Common myeloid progenitor, CD34-positive (primary cell): Measurements from ENCODE around the gene ZFR2.
"Not testable (repeated sequence)": the region's sequence is repeated elsewhere in the genome, so short reads cannot be mapped to it uniquely, and the experiment has no call there.

ENCODE experiments used
- CTCF ChIA-PET: fragments of 350-600 bp; sonication (Branson Sonifier 250); formaldehyde crosslinking; loops from one replicate; lab custom pipeline; 2021; ENCODE audit warnings: antibody characterized with exemption; lab: Charles Lee
- POLR2A ChIA-PET: fragments of 350-600 bp; sonication (Branson Sonifier 250); formaldehyde crosslinking; loops from one replicate; lab custom pipeline; 2021; ENCODE audit warnings: antibody characterized with exemption; lab: Charles Lee
- DNase-seq, 3 donors: peaks; one replicate each; pipeline versions ENCODE4 v3.0.0 to v3.0.0-alpha.2; 2013
- H3K27ac ChIP-seq, 2 experiments: 1 replicate in 1 of 2; 2 replicates in 1 of 2; pipeline ENCODE4 v1.7.0; 2013; ENCODE audit warnings: inconsistent platforms in 2 of 2, low read length in 2 of 2, mild to moderate bottlenecking in 2 of 2, low read depth in 1 of 2, moderate library complexity in 1 of 2; ENCODE audit not compliant: severe bottlenecking in 2 of 2, insufficient read depth in 1 of 2, poor library complexity in 1 of 2
- H3K27me3 ChIP-seq, 5 experiments: replicated peaks in 2 of 5; 1 replicate in 3 of 5; 2 replicates in 2 of 5; pipeline versions ENCODE4 v1.6.1 to v1.7.0; 2013; ENCODE audit warnings: low read length in 4 of 5, mild to moderate bottlenecking in 2 of 5, moderate library complexity in 2 of 5, inconsistent platforms in 1 of 5; ENCODE audit not compliant: insufficient read depth in 5 of 5, control insufficient read depth in 4 of 5
- H3K36me3 ChIP-seq, 4 experiments: 1 replicate in 2 of 4; 2 replicates in 2 of 4; pipeline versions ENCODE4 v1.6.1 to v1.7.0; 2013; ENCODE audit warnings: low read length in 3 of 4, control low read depth in 1 of 4, mild to moderate bottlenecking in 1 of 4; ENCODE audit not compliant: control insufficient read depth in 4 of 4, insufficient read depth in 4 of 4
- H3K4me1 ChIP-seq, 4 experiments: 1 replicate in 3 of 4; 2 replicates in 1 of 4; pipeline versions ENCODE4 v1.6.1 to v1.7.1; 2013; ENCODE audit warnings: low read length in 3 of 4, mild to moderate bottlenecking in 3 of 4, control low read depth in 1 of 4, inconsistent platforms in 1 of 4, moderate library complexity in 1 of 4; ENCODE audit not compliant: control insufficient read depth in 4 of 4, insufficient read depth in 4 of 4; ENCODE audit errors: control extremely low read depth in 1 of 4
- H3K4me3 ChIP-seq, 7 experiments: 1 replicate in 4 of 7; 2 replicates in 3 of 7; pipeline versions ENCODE4 v1.5.1 to v1.7.0; 2013; ENCODE audit warnings: mild to moderate bottlenecking in 7 of 7, low read length in 6 of 7, moderate library complexity in 6 of 7, inconsistent platforms in 2 of 7, low read depth in 2 of 7, control low read depth in 1 of 7; ENCODE audit not compliant: insufficient read depth in 4 of 7, control insufficient read depth in 1 of 7; ENCODE audit errors: extremely low read depth in 1 of 7
- H3K9me3 ChIP-seq, 5 experiments: 1 replicate in 4 of 5; 2 replicates in 1 of 5; pipeline versions ENCODE4 v1.6.1 to v1.7.1; 2013; ENCODE audit warnings: low read length in 4 of 5, mild to moderate bottlenecking in 2 of 5, inconsistent platforms in 1 of 5, low read depth in 1 of 5, moderate library complexity in 1 of 5; ENCODE audit not compliant: control insufficient read depth in 4 of 5, insufficient read depth in 2 of 5; ENCODE audit errors: control extremely low read depth in 1 of 5
- WGBS: methylation state at CpG from one replicate; pipeline ENCODE4 v1.1.5; 2013; ENCODE audit not compliant: insufficient coverage; 5-methylcytosine and 5-hydroxymethylcytosine counted together

Gene ZFR2

GRCh38 chr19:3874695-3875094 lies 5.9 kb upstream of the ZFR2 start:
- H3K9me3 ChIP-seq, H3K4me3 ChIP-seq, CTCF ChIA-PET, H3K36me3 ChIP-seq, H3K4me1 ChIP-seq, DNase-seq, H3K27ac ChIP-seq, POLR2A ChIA-PET: not testable (repeated sequence)
- WGBS, result 83% methylated on average over 8 of the region's 13 CpGs
- H3K27me3 ChIP-seq, result peaks cover 2 to 42% (median 6%) of the 10 kb centered on the region in 5 experiments

GRCh38 chr19:3873151-3873550 lies 4.3 kb upstream of the ZFR2 start:
- WGBS, result 82% methylated on average over 3 of the region's 4 CpGs
- no peak for DNase-seq
- ChIA-PET POLR2A (no interaction called here), CTCF (no interaction called here)
- Histone ChIP-seq H3K36me3 (no peaks in the 10 kb centered on the region), H3K27ac (no peak overlapping the region), H3K4me1 (peaks cover 0 to 3% (median 0%) of the 10 kb centered on the region in 4 experiments), H3K4me3 (no peak overlapping the region), H3K27me3 (peaks cover 2 to 48% (median 8%) of the 10 kb centered on the region in 5 experiments), H3K9me3 (peaks cover 0 to 13% (median 8%) of the 10 kb centered on the region in 5 experiments)

GRCh38 chr19:3867971-3868769 lies 668 bp downstream of the ZFR2 start:
- no peaks in the 10 kb centered on the region for H3K36me3 ChIP-seq
- ChIA-PET POLR2A (no interaction called here), CTCF (no interaction called here)
- H3K4me3 ChIP-seq, result no peak overlapping the region
- H3K4me1 ChIP-seq, result peaks cover 0 to 3% (median 0%) of the 10 kb centered on the region in 4 experiments
- no peak for DNase-seq
- H3K27ac ChIP-seq, result no peak overlapping the region
- peaks cover 7 to 68% (median 14%) of the 10 kb centered on the region in 5 experiments for H3K27me3 ChIP-seq
- peaks cover 0 to 13% (median 8%) of the 10 kb centered on the region in 5 experiments for H3K9me3 ChIP-seq
- whole genome bisulfite sequencing, result 9% methylated on average over 19 of the region's 30 CpGs

- H3K4me1 ChIP-seq, result peaks cover 0 to 3% (median 0%) of the 10 kb centered on the region in 4 experiments
- ChIA-PET POLR2A (interaction anchor here (0.6 kb wide), 1 partner anchor 356 kb away, joined by 3 read pairs; no protein-coding TSS in a partner anchor), CTCF (no interaction called here)
- H3K9me3 ChIP-seq, result peaks cover 0 to 13% (median 8%) of the 10 kb centered on the region in 5 experiments
- H3K27ac ChIP-seq, result no peak overlapping the region
- WGBS, result 68% methylated on average over 14 of the region's 14 CpGs
- no peaks in the 10 kb centered on the region for H3K36me3 ChIP-seq
- no peak for DNase-seq
- H3K4me3 ChIP-seq, result no peak overlapping the region
- H3K27me3 ChIP-seq, result peaks cover 6 to 65% (median 14%) of the 10 kb centered on the region in 5 experiments
These were observed 1.8 kb downstream of the ZFR2 start for GRCh38 chr19:3866910-3867638.

GRCh38 chr19:3863648-3864047 lies 5.2 kb downstream of the ZFR2 start:
- Histone ChIP-seq H3K27ac (no peak overlapping the region), H3K27me3 (peaks cover 2 to 34% (median 8%) of the 10 kb centered on the region in 5 experiments), H3K9me3 (no peaks in the 10 kb centered on the region), H3K4me1 (no peaks in the 10 kb centered on the region), H3K36me3 (no peaks in the 10 kb centered on the region), H3K4me3 (no peak overlapping the region)
- no peak for DNase-seq
- CTCF ChIA-PET, result no interaction called here
- POLR2A ChIA-PET, result no interaction called here
- WGBS, result 84% methylated on average over 10 of the region's 12 CpGs

GRCh38 chr19:3862826-3863500 lies 5.9 kb downstream of the ZFR2 start:
- peaks cover 2 to 27% (median 6%) of the 10 kb centered on the region in 5 experiments for H3K27me3 ChIP-seq
- no peaks in the 10 kb centered on the region for H3K36me3 ChIP-seq
- no peak overlapping the region for H3K4me3 ChIP-seq
- H3K4me1 ChIP-seq, result no peaks in the 10 kb centered on the region
- WGBS, result 93% methylated on average over 24 of the region's 25 CpGs
- H3K27ac ChIP-seq, result no peak overlapping the region
- no peaks in the 10 kb centered on the region for H3K9me3 ChIP-seq
- DNase-seq, result no peak
- CTCF ChIA-PET, result no interaction called here
- POLR2A ChIA-PET, result no interaction called here
